WI38 (cell line): Measurements from ENCODE around the gene ACKR3.

Experiments used
- H3K4me3 ChIP-seq: 2 replicates; pipeline ENCODE4 v1.5.1; 2011; ENCODE audit warnings: low read depth, mild to moderate bottlenecking, control low read depth, low read length
- CTCF ChIP-seq: IDR thresholded peaks from 2 replicates; pipeline ENCODE4 v1.5.1; 2012; ENCODE audit warnings: low read depth, mild to moderate bottlenecking, control low read depth, low read length

ACKR3 gene

GRCh38 chr2:236574000-236574399, 4.4 kb downstream of the ACKR3 start:
- H3K4me3 ChIP-seq: no peak overlapping the region
- no peak for TF ChIP-seq CTCF

GRCh38 chr2:236574424-236575145, 5.0 kb downstream of the ACKR3 start:
- no peak overlapping the region for H3K4me3 ChIP-seq
- no peak for TF ChIP-seq CTCF

- TF ChIP-seq CTCF: no peak
- H3K4me3 ChIP-seq: no peak overlapping the region
Observed at GRCh38 chr2:236575510-236575909, 5.9 kb downstream of the ACKR3 start.

GRCh38 chr2:236576087-236576486, 6.5 kb downstream of the ACKR3 start:
- 0 out of 2 replicates have a peak, but pooled peaks have one; percentile 13 for TF ChIP-seq CTCF

GRCh38 chr2:236576953-236577352, 7.3 kb downstream of the ACKR3 start:
- no peak for TF ChIP-seq CTCF

More at GRCh38 chr2:236576087-236576486, 6.5 kb downstream of the ACKR3 start:
- no peak overlapping the region for H3K4me3 ChIP-seq

GRCh38 chr2:236577481-236578410, 8.1 kb downstream of the ACKR3 start:
- no peak overlapping the region for H3K4me3 ChIP-seq
- no peak for TF ChIP-seq CTCF

More at GRCh38 chr2:236576953-236577352, 7.3 kb downstream of the ACKR3 start:
- no peak overlapping the region for H3K4me3 ChIP-seq
